ENCODE results near the gene COQ10A. TPM values are rescaled to one million over a fixed set of nuclear protein-coding genes. Genes with fewer than 3 reads are reported as not detected.

Gene COQ10A
- total and polyA plus RNA-seq, 2 donors from 2014 or later: 14.5 to 30.0 TPM

DNA sequence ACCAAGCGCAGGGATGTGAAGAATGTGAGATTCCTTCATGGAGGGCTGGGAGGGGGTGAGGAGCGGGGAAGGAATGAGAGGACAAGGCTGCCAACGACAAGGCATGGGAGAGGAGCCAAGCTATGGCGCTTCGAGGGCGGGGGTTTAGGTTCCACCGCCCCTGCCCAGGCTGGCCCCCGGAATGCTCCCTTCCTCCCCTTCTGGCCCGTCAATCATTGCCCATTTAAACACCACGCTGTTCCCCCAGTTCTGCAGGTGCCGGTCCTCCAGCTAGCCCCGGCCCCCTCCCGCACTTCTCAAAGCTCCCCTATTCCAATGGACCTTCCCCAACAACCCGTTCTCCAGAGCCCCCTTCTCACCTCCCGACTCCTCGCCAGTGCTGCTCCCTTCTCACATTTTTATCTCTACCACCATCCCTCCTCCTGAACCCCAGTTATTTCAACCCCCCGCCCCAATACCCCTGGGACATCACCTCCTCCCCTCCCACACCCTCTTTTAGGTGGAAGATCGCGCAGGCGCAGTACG is 45.4 kb upstream of the COQ10A start:
- Histone ChIP-seq H3K27ac (ENCODE audit: low read depth in 2 of 2, low read length in 2 of 2) (peak overlapping the region; percentile 96 to 99), H3K4me1 (ENCODE audit: control insufficient read depth in 2 of 3, insufficient read depth in 2 of 3, low read depth in 1 of 3, low read length in 3 of 3) (peaks cover 4 to 17% (median 8%) of the 10 kb centered on the region in 3 donors), H3K36me3 (ENCODE audit: control insufficient read depth in 2 of 3, insufficient read depth in 3 of 3, low read length in 3 of 3) (peaks cover 0 to 4% (median 0%) of the 10 kb centered on the region in 3 donors), H3K9ac (ENCODE audit: low read length in 3 of 3) (peak overlapping the region; percentile 79 to 97 (median 86)), H3K9me3 (ENCODE audit: control insufficient read depth in 2 of 3, insufficient read depth in 1 of 3, low read length in 3 of 3) (no peaks in the 10 kb centered on the region), H3K27me3 (ENCODE audit: control insufficient read depth, insufficient read depth, low read length) (no peaks in the 10 kb centered on the region), H3K4me3 (ENCODE audit: low read length in 3 of 3) (peak overlapping the region; percentile 70 to 95 (median 82))
- peak; percentile 72 to 91 (median 85) for DNase-seq
- TF ChIP-seq, protein P1, sequence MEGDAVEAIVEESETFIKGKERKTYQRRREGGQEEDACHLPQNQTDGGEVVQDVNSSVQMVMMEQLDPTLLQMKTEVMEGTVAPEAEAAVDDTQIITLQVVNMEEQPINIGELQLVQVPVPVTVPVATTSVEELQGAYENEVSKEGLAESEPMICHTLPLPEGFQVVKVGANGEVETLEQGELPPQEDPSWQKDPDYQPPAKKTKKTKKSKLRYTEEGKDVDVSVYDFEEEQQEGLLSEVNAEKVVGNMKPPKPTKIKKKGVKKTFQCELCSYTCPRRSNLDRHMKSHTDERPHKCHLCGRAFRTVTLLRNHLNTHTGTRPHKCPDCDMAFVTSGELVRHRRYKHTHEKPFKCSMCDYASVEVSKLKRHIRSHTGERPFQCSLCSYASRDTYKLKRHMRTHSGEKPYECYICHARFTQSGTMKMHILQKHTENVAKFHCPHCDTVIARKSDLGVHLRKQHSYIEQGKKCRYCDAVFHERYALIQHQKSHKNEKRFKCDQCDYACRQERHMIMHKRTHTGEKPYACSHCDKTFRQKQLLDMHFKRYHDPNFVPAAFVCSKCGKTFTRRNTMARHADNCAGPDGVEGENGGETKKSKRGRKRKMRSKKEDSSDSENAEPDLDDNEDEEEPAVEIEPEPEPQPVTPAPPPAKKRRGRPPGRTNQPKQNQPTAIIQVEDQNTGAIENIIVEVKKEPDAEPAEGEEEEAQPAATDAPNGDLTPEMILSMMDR (IDR thresholded peaks at IDR 0.05; ENCODE audit: borderline replicate concordance, extremely low read depth, insufficient read depth): no peak
- no peak for FAIRE-seq
- intact Hi-C loops (cut with DNase I): no loop called here

DNA sequence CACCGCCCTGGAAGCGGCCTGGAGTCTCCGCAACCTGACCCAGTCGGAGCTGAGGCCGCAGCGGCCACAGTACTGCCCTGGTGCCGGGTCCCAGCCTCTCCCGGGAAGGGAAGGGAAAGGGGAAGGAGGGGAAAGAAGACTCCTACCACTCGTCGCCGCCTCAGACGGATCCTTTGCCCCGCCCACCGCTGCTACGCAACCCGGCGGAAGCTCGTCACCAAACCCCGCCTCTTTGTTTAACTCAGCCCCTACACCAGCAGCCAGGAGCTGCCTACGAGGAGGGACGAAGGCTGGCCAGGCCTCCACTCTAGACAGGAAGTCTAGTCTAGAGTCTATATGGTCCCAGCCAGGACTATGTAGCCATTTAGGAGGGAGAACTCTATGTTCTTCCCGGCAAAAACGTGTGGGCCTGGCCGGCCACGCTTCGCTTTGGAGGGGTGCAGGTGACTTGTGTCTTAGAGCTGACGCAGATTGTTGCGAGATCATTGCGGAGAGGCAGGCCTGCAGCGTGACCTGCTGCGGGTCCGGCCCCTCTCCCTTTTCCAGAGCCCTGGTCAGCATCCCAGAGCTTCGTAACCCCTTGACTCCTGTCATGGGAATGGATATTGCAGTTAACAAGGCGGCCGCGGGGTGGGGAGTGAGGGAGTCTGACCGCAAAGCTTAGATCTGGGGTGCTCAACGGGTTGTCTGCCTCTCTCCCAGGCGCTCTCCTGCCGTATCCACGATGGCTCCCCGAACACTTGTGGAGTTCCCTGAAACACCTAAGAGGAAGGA is 44.8 kb upstream of the COQ10A start, which contains the start of gene RNF41:
TSS of gene RNF41 (minus strand) at position 166 of the 774 bp plus-strand sequence. CDS start 7,875 bp downstream, outside the sequence.
- FAIRE-seq (peak; percentile 87), DNase-seq (peak; percentile 99)
- H3K27ac ChIP-seq (ENCODE audit: low read depth in 2 of 2, low read length in 2 of 2): peak within 1 kb of the TSS; percentile 96 to 99
- TF ChIP-seq, protein P1 (IDR thresholded peaks at IDR 0.05; ENCODE audit: borderline replicate concordance, extremely low read depth, insufficient read depth): no peak
- H3K4me1 ChIP-seq (ENCODE audit: control insufficient read depth in 2 of 3, insufficient read depth in 2 of 3, low read depth in 1 of 3, low read length in 3 of 3): peaks cover 4 to 17% (median 8%) of the 10 kb centered on the region in 3 donors
- H3K36me3 ChIP-seq (ENCODE audit: control insufficient read depth in 2 of 3, insufficient read depth in 3 of 3, low read length in 3 of 3): peaks cover 0 to 2% (median 0%) of the 10 kb centered on the region in 3 donors
- peak within 1 kb of the TSS; percentile 70 to 95 (median 82) for H3K4me3 ChIP-seq (ENCODE audit: low read length in 3 of 3)
- peak within 1 kb of the TSS; percentile 79 to 97 (median 86) for H3K9ac ChIP-seq (ENCODE audit: low read length in 3 of 3)
- no peaks in the 10 kb centered on the region for H3K27me3 ChIP-seq (ENCODE audit: control insufficient read depth, insufficient read depth, low read length)
- intact Hi-C loops (cut with DNase I): no loop called here
- no peaks in the 10 kb centered on the region for H3K9me3 ChIP-seq (ENCODE audit: control insufficient read depth in 2 of 3, insufficient read depth in 1 of 3, low read length in 3 of 3)

DNA sequence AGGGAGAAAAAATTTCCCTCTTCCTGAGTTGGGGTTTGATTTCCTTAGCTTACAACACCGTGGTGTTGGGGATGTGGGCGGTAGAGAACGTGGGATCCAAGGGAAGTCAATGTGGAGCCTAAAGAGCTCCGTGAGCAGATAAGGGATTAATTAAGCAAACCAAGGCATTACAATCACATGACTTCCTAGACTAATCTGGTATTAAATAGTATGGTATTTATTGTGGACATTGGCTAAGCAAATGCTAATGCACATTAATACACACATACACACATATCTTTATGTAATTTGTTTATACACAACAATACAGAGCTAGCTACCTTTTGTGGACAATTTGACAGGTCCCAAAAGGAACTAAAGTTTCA is 44.2 kb upstream of the COQ10A start:
- H3K4me3 ChIP-seq (ENCODE audit: low read length in 3 of 3): peak overlapping the region; percentile 70 to 95 (median 82)
- DNase-seq: no peak
- TF ChIP-seq, protein P1 (IDR thresholded peaks at IDR 0.05; ENCODE audit: borderline replicate concordance, extremely low read depth, insufficient read depth): no peak
- H3K9ac ChIP-seq (ENCODE audit: low read length in 3 of 3): peak overlapping the region; percentile 79 to 97 (median 86)
- FAIRE-seq: no peak
- intact Hi-C loops (cut with DNase I): no loop called here
- H3K27me3 ChIP-seq (ENCODE audit: control insufficient read depth, insufficient read depth, low read length): no peaks in the 10 kb centered on the region
- peaks cover 4 to 17% (median 8%) of the 10 kb centered on the region in 3 donors for H3K4me1 ChIP-seq (ENCODE audit: control insufficient read depth in 2 of 3, insufficient read depth in 2 of 3, low read depth in 1 of 3, low read length in 3 of 3)
- H3K27ac ChIP-seq (ENCODE audit: low read depth in 2 of 2, low read length in 2 of 2): peak overlapping the region; percentile 96 to 99
- no peaks in the 10 kb centered on the region for H3K9me3 ChIP-seq (ENCODE audit: control insufficient read depth in 2 of 3, insufficient read depth in 1 of 3, low read length in 3 of 3)
- H3K36me3 ChIP-seq (ENCODE audit: control insufficient read depth in 2 of 3, insufficient read depth in 3 of 3, low read length in 3 of 3): peaks cover 0 to 2% (median 0%) of the 10 kb centered on the region in 3 donors

All from kidney (tissue), 14 donors.